Effector memory CD8-positive, alpha-beta T cell (primary cell): Measurements from ENCODE around the gene GLRB.
"Not testable (repeated sequence)": the region's sequence is repeated elsewhere in the genome, so short reads cannot be mapped to it uniquely, and the experiment has no call there.

Experiments used
- ATAC-seq: fragments of 150-1000 bp; cut with Tn5 transposase; replicated peaks from 2 replicates; pipeline ENCODE4 v1.10.0; 2021; ENCODE audit warnings: mild to moderate bottlenecking, moderate library complexity
- DNase-seq, 3 experiments: peaks; one replicate each; pipeline ENCODE4 v3.0.0; 2021
- H3K27ac Mint-ChIP-seq, 2 donors: one replicate each; pipeline ENCODE4 v1.8.0; 2022; ENCODE audit warnings: mild to moderate bottlenecking in 2 of 2, mixed read lengths in 2 of 2, moderate library complexity in 2 of 2
- H3K27me3 Mint-ChIP-seq, 2 donors: one replicate each; pipeline ENCODE4 v1.8.0; 2022; ENCODE audit warnings: mixed read lengths in 2 of 2
- H3K36me3 Mint-ChIP-seq: one replicate; pipeline ENCODE4 v1.8.0; 2022; ENCODE audit warnings: mild to moderate bottlenecking, moderate library complexity, mixed read lengths; ENCODE audit not compliant: insufficient read depth
- H3K4me1 Mint-ChIP-seq, 2 donors: one replicate each; pipeline ENCODE4 v1.8.0; 2022; ENCODE audit warnings: low read depth in 2 of 2, mixed read lengths in 2 of 2
- H3K4me3 Mint-ChIP-seq, 2 donors: one replicate each; pipeline ENCODE4 v1.8.0; 2022; ENCODE audit warnings: mild to moderate bottlenecking in 2 of 2, mixed read lengths in 2 of 2, moderate library complexity in 2 of 2
- H3K9me3 Mint-ChIP-seq, 2 donors: one replicate each; pipeline ENCODE4 v1.8.0; 2022; ENCODE audit warnings: mixed read lengths in 2 of 2

The GLRB gene

GRCh38 chr4:157170321-157170720 is 94.4 kb downstream of the GLRB start:
- Mint-ChIP-seq H3K9me3 (peaks cover 0 to 3% of the 10 kb centered on the region in 2 donors), H3K27me3 (no peaks in the 10 kb centered on the region), H3K36me3 (no peaks in the 10 kb centered on the region), H3K4me3 (no peak overlapping the region), H3K27ac (no peak overlapping the region), H3K4me1 (no peaks in the 10 kb centered on the region)
- DNase-seq (no peak), ATAC-seq (no peak)

- DNase-seq (no peak), ATAC-seq (no peak)
- H3K9me3 Mint-ChIP-seq: peaks cover 0 to 3% of the 10 kb centered on the region in 2 donors
- no peak overlapping the region for H3K4me3 Mint-ChIP-seq
- H3K36me3 Mint-ChIP-seq: no peaks in the 10 kb centered on the region
- no peak overlapping the region for H3K27ac Mint-ChIP-seq
- H3K4me1 Mint-ChIP-seq: no peaks in the 10 kb centered on the region
- no peaks in the 10 kb centered on the region for H3K27me3 Mint-ChIP-seq
Measured at GRCh38 chr4:157172011-157172410, 96.1 kb downstream of the GLRB start.

GRCh38 chr4:157180268-157180667 is 104.3 kb downstream of the GLRB start:
- not testable (repeated sequence) for H3K4me1 Mint-ChIP-seq, H3K27ac Mint-ChIP-seq, ATAC-seq, H3K36me3 Mint-ChIP-seq, DNase-seq, H3K9me3 Mint-ChIP-seq, H3K27me3 Mint-ChIP-seq, H3K4me3 Mint-ChIP-seq

GRCh38 chr4:157184300-157184699 is 108.3 kb downstream of the GLRB start:
- Mint-ChIP-seq H3K27me3 (no peaks in the 10 kb centered on the region), H3K9me3 (peaks cover 0 to 2% of the 10 kb centered on the region in 2 donors), H3K4me3 (no peak overlapping the region), H3K27ac (no peak overlapping the region), H3K36me3 (peaks cover 4% of the 10 kb centered on the region), H3K4me1 (no peaks in the 10 kb centered on the region)
- ATAC-seq (no peak), DNase-seq (no peak)

GRCh38 chr4:157185363-157185762 is 109.4 kb downstream of the GLRB start:
- peaks cover 4% of the 10 kb centered on the region for H3K36me3 Mint-ChIP-seq
- no peak for ATAC-seq
- H3K4me3 Mint-ChIP-seq: no peak overlapping the region
- H3K9me3 Mint-ChIP-seq: peaks cover 0 to 3% of the 10 kb centered on the region in 2 donors
- DNase-seq: no peak
- no peak overlapping the region for H3K27ac Mint-ChIP-seq
- H3K4me1 Mint-ChIP-seq: no peaks in the 10 kb centered on the region
- H3K27me3 Mint-ChIP-seq: no peaks in the 10 kb centered on the region

GRCh38 chr4:157195374-157195773 is 119.4 kb downstream of the GLRB start:
- Mint-ChIP-seq H3K9me3 (peaks cover 0 to 13% of the 10 kb centered on the region in 2 donors), H3K4me3 (no peak overlapping the region), H3K27me3 (no peaks in the 10 kb centered on the region), H3K36me3 (no peaks in the 10 kb centered on the region), H3K27ac (no peak overlapping the region), H3K4me1 (no peaks in the 10 kb centered on the region)
- DNase-seq: no peak
- ATAC-seq: no peak

- Mint-ChIP-seq H3K9me3 (peaks cover 0 to 11% of the 10 kb centered on the region in 2 donors), H3K36me3 (no peaks in the 10 kb centered on the region), H3K27ac (no peak overlapping the region), H3K4me1 (no peaks in the 10 kb centered on the region), H3K4me3 (no peak overlapping the region), H3K27me3 (no peaks in the 10 kb centered on the region)
- no peak for DNase-seq
- no peak for ATAC-seq
Measured at GRCh38 chr4:157196046-157196445, 120.1 kb downstream of the GLRB start.

- no peaks in the 10 kb centered on the region for H3K27me3 Mint-ChIP-seq
- H3K36me3 Mint-ChIP-seq: no peaks in the 10 kb centered on the region
- H3K27ac Mint-ChIP-seq: no peak overlapping the region
- no peak overlapping the region for H3K4me3 Mint-ChIP-seq
- peaks cover 6 to 18% of the 10 kb centered on the region in 2 donors for H3K9me3 Mint-ChIP-seq
- no peaks in the 10 kb centered on the region for H3K4me1 Mint-ChIP-seq
- ATAC-seq (no peak), DNase-seq (no peak)
Measured at GRCh38 chr4:157204634-157205244, 128.8 kb downstream of the GLRB start.

GRCh38 chr4:157217708-157218107 is 141.8 kb downstream of the GLRB start:
- no peak overlapping the region for H3K27ac Mint-ChIP-seq
- H3K4me1 Mint-ChIP-seq: no peaks in the 10 kb centered on the region
- peaks cover 11 to 24% of the 10 kb centered on the region in 2 donors for H3K9me3 Mint-ChIP-seq
- no peak for ATAC-seq
- DNase-seq: no peak
- peaks cover 0 to 24% of the 10 kb centered on the region in 2 donors for H3K27me3 Mint-ChIP-seq
- H3K36me3 Mint-ChIP-seq: no peaks in the 10 kb centered on the region
- no peak overlapping the region for H3K4me3 Mint-ChIP-seq

GRCh38 chr4:157219711-157220370 is 143.9 kb downstream of the GLRB start:
- no peaks in the 10 kb centered on the region for H3K36me3 Mint-ChIP-seq
- ATAC-seq (no peak), DNase-seq (no peak)
- no peak overlapping the region for H3K27ac Mint-ChIP-seq
- no peak overlapping the region for H3K4me3 Mint-ChIP-seq
- peaks cover 11 to 24% of the 10 kb centered on the region in 2 donors for H3K9me3 Mint-ChIP-seq
- H3K27me3 Mint-ChIP-seq: peaks cover 0 to 26% of the 10 kb centered on the region in 2 donors
- no peaks in the 10 kb centered on the region for H3K4me1 Mint-ChIP-seq

- no peak for ATAC-seq
- Mint-ChIP-seq H3K4me3 (no peak within 1 kb of the TSS), H3K36me3 (no peaks in the 10 kb centered on the region), H3K27ac (no peak within 1 kb of the TSS), H3K4me1 (no peaks in the 10 kb centered on the region), H3K27me3 (peaks cover 0 to 26% of the 10 kb centered on the region in 2 donors), H3K9me3 (peaks cover 11 to 30% of the 10 kb centered on the region in 2 donors)
- no peak for DNase-seq
Measured at GRCh38 chr4:157220371-157220881, 144.5 kb downstream of the GLRB start, which contains the start of gene GRIA2. TSS of gene GRIA2 (plus strand) at chr4:157220728. CDS start at chr4:157221043, 315 bp downstream.

GRCh38 chr4:157221426-157221894 is 145.5 kb downstream of the GLRB start:
- H3K27ac Mint-ChIP-seq: no peak overlapping the region
- no peaks in the 10 kb centered on the region for H3K36me3 Mint-ChIP-seq
- peaks cover 0 to 26% of the 10 kb centered on the region in 2 donors for H3K27me3 Mint-ChIP-seq

More at GRCh38 chr4:157221426-157221894, 145.5 kb downstream of the GLRB start:
- Mint-ChIP-seq H3K4me3 (no peak overlapping the region), H3K9me3 (peaks cover 11 to 27% of the 10 kb centered on the region in 2 donors), H3K4me1 (no peaks in the 10 kb centered on the region)
- DNase-seq (no peak), ATAC-seq (no peak)
